ENCODE results near the gene ZNF530.

The ZNF530 gene

DNA sequence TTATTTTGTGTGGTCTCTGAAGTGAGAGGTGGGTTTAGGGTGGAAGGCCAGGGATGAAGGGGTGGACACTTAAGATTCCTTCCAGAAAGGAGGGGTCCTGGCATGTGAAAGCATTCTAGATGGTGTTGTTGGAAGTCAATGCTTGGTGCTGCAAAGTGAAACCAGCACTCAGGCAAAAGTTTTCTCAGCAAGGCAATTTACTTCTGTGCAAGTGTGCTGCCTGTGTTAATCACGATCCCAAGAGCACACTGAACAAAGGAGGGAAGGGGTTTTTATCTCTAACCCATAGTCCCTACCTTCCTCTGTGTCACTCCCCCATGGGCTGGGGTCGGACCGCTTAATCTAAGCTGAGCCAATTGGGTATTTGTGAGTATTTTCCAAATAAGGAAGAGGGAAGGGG lies 15.7 kb downstream of the ZNF530 start:
- DNase-seq = no peak

DNA sequence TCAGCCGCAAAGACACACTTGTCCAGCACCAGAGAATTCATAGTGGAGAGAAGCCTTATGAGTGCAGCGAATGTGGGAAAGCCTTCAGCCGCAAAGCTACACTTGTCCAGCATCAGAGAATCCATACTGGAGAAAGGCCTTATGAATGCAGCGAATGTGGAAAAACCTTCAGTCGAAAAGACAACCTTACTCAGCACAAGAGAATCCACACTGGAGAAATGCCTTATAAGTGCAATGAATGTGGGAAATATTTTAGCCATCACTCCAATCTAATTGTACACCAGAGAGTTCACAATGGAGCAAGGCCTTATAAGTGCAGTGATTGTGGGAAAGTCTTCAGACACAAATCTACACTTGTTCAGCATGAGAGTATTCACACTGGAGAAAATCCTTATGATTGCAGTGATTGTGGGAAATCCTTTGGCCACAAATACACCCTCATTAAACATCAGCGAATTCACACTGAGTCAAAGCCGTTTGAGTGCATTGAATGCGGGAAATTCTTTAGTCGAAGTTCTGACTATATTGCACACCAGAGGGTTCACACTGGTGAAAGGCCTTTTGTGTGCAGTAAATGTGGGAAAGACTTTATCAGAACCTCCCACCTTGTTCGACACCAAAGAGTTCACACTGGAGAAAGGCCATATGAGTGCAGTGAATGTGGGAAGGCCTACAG lies 21.1 kb downstream of the ZNF530 start:
- DNase-seq = no peak

GRCh38 chr19:57623091-57623490 lies 23.4 kb downstream of the ZNF530 start:
- DNase-seq = no peak

DNA sequence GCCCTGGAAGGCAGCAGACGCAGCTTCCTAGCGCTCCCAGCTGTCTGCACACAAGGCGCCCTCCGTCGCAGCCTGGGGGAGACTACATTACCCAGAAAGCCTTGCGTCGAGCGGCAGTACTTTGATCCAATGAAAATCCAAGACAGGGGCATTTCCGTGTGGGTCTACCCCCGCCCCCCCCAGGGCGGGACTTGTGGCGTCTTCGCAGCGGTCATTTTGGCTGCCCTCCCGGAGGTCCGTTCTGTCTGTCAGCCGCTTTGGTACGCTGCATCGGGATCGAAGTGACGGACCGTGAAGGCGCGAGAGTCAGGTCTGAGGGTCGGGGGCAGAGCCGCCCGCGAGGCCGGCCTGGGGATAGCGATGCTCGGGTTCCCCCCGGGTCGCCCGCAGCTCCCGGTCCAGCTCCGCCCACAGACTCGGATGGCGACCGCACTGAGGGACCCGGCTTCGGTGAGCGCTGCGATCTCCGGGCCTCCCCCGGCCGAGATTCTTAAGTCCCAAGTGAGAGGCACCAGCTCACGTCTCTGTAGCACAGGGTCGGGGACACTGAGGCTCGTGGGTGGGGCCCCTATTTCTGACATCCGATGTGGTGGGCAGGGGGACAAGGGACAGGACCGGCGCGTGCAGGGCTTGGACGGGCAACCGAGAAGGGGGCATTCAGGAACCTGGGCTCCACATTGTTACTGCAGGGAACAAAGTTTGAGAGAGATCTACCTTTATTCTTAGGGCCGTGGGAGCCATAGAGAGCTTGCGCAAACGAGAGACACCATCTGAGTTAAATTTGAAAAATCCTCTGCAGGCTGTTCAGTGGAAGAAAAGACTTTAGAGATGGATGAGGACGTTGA lies 33.5 kb downstream of the ZNF530 start, which contains the start of gene ZNF211:
ZNF211 (plus strand) TSS at position 182 of the 845 bp plus-strand sequence; CDS start at position 361, 179 bp downstream.
- peak; percentile 90 for DNase-seq

- no peak for DNase-seq
These were observed 34.1 kb downstream of the ZNF530 start for GRCh38 chr19:57633832-57634131.

DNA sequence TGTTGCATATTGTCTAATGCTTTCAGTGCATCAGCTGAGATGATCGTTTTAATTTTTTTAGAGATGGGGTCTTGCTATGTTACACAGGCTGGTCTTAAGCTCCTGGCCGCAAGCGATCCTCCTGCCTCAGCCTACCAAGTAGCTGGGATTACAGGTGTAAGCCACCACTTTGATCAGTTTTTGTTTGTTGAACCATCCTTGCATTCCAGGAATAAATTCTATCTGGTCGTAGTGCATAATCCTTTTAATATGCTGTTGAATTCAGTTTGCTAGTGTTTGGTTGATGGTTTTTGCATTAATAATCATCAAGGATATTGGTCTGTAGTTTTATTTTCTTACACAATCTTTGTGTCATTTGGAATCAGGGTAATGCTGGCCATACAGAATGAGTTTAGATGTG lies 37.7 kb downstream of the ZNF530 start:
- DNase-seq = no peak

- no peak for DNase-seq
These were observed 42.1 kb downstream of the ZNF530 start for GRCh38 chr19:57641715-57642234.

- DNase-seq = no peak
These were observed 42.8 kb downstream of the ZNF530 start for GRCh38 chr19:57642396-57643046.

DNA sequence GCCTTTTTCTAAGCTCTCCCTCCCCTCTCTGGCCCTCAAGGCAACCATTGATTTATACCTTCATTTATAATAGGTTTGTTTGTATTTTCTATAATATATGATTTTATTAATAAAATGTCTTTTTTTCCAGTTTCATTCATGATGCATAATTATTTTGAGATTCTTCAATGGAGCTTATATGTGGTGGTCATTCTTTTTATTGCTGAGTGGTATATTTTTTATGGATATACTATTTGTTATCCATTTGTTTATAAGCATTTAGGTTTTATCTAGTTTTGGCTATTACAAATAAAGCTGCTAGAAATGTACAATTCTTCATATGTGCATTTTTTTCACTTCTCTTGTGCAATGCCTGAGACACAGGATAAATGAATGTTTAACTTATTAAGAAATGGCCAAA lies 44.0 kb downstream of the ZNF530 start:
- DNase-seq = no peak

- DNase-seq = no peak
These were observed 48.8 kb downstream of the ZNF530 start for GRCh38 chr19:57648331-57649003.

DNA sequence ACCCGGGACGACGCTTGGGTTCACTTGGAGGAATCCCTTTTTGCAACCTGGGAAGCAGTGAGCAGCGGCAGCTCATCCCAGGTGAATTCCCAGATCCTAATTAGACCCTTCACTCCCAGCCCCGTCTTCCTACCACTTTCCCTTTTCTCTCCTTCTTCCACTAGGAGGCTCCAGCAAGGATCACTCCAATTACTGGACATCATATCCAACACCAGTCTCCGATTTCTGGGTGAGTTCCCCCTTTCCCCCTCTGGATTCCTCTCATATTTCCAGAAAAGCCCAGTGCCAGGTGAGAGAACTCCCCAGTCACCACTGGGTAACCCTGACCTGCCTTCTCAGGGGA lies 51.9 kb downstream of the ZNF530 start:
- no peak for DNase-seq

DNA sequence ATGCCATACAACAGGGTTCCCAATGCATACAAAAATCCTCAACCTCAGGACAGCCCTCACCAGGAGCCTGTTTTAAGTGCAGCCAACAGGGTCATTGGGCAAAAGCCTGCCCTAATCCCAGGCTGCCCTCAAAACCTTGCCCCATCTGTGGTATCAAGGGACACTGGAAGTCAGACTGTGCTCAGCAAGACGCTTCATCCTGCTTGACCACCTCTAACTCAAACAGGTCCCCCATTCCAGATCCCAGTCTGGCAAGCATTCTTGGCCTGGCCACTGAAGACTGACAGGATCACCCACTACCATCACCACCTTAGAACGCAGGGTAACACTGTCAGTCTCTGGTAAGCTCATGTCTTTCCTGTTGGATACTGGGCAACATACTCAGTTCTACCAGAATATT lies 54.0 kb downstream of the ZNF530 start:
- no peak for DNase-seq

DNA sequence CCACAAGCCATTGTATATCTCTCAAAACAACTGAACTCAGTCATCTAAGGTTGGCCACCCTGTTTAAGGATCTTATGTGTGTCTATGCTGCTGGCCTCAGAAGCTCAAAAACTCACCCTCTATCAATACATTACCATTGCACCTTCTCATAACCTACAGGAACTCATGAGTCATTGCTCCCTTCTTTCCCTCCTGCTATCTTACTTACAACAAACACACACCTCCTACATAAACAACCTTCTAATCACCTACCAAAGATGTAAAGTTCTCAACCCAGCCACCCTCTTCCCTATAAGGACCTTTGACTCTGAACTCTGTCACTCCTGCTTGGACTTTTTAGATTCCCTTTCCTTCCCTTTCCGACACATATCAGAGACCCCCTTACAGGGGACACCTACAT lies 55.8 kb downstream of the ZNF530 start:
- DNase-seq = no peak

DNA sequence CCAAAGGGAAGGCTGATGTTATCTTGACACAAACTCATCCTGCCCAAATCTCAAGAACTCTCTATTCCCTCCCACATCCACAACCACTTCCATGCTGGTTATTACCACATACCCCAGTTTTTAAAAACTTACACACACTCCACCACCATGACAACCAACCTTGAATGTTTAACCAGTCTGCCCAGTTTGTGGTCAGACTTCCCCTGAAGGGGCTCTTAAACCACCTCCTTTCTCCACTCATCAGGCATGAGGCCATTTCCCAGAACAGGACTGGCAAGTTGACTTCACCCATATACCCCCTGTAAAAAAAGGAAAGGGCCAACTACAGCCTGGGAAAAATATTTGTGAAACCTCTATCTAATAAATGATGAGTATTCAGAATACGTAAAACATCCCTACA lies 56.7 kb downstream of the ZNF530 start:
- no peak for DNase-seq

Data from CD4-positive, alpha-beta T cell treated with Interleukin-15 for 1 hour (primary cell).